GM12878 (cell line): ENCODE data around the gene SAPCD2. TPM values are rescaled to one million over a fixed set of nuclear protein-coding genes. Genes with fewer than 3 reads are reported as not detected.

Experiments used
- CBX5 ChIP-seq: sonication (generic); IDR thresholded peaks from 2 replicates; pipeline ENCODE4 v1.6.1; 2016; ENCODE audit warnings: low read depth, moderate library complexity, mild to moderate bottlenecking, inconsistent platforms
- EP300 ChIP-seq, 2 experiments: fragments of 150-350 bp in 1 of 2; IDR thresholded peaks; 2 replicates each; pipeline ENCODE4 v1.6.1; 2011 to 2012; ENCODE audit warnings: low read depth in 2 of 2, low read length in 2 of 2, borderline replicate concordance in 1 of 2, improper control_type of control experiment in 1 of 2, inconsistent platforms in 1 of 2; ENCODE audit not compliant: control insufficient read depth in 1 of 2
- KDM1A ChIP-seq: fragments of 200-600 bp; sonication (generic); IDR thresholded peaks from 2 replicates; pipeline ENCODE4 v1.6.1; 2016; ENCODE audit warnings: borderline replicate concordance
- KLF5 ChIP-seq: fragments of 450-650 bp; IDR thresholded peaks from 2 replicates; pipeline ENCODE4 v1.6.1; 2014; ENCODE audit warnings: mild to moderate bottlenecking; ENCODE audit not compliant: partially characterized antibody
- MTA3 ChIP-seq: IDR thresholded peaks from 2 replicates; pipeline ENCODE4 v1.6.1; 2012; ENCODE audit warnings: low read length, inconsistent platforms, borderline replicate concordance
- PML ChIP-seq: IDR thresholded peaks from 2 replicates; pipeline ENCODE4 v1.6.1; 2012; ENCODE audit warnings: low read length, inconsistent platforms
- RAD21 ChIP-seq: IDR thresholded peaks from 2 replicates; pipeline ENCODE4 v1.6.1; 2011; ENCODE audit warnings: mild to moderate bottlenecking, low read depth, low read length, moderate library complexity; ENCODE audit not compliant: insufficient read depth
- SMARCA5 ChIP-seq: fragments of 450-650 bp; IDR thresholded peaks from 2 replicates; pipeline ENCODE4 v1.6.1; 2017; ENCODE audit warnings: mild to moderate bottlenecking
- SREBF2 ChIP-seq: IDR thresholded peaks from 2 replicates; pipeline ENCODE4 v1.6.1; 2012; ENCODE audit warnings: mild to moderate bottlenecking, low read length
- SUZ12 ChIP-seq: fragments of 200-600 bp; sonication (generic); IDR thresholded peaks from one replicate; pipeline ENCODE4 v1.6.1; 2018; ENCODE audit warnings: antibody characterized with exemption, mild to moderate bottlenecking; ENCODE audit not compliant: unreplicated experiment
- polyA plus RNA-seq, 11 experiments: library from polyadenylated mRNA; depleted of rRNA in 4 of 11; unstranded in 6 of 11; stranded (reverse) in 5 of 11; fragments of >200 nt; fragmentation: Nextera tagmentation in 4 of 11; fragmentation: Illumina TruSeq in 1 of 11; extraction: Ambion mirVana in 4 of 11; extraction: Trizol in 1 of 11; gene quantifications; 1 replicate in 1 of 11; 2 replicates in 10 of 11; pipeline versions ENCODE4 v1.2.1 to v1.2.3, GENCODE V29; 2011 to 2016; ENCODE audit warnings: inconsistent platforms in 2 of 11, missing spikeins in 2 of 11, low read depth in 1 of 11
- total RNA-seq, 4 experiments: library from RNA; depleted of rRNA in 3 of 4; stranded (reverse); fragments of >200 nt in 3 of 4; fragmentation: Illumina TruSeq in 1 of 4; extraction: Trizol in 1 of 4; gene quantifications; 2 replicates each; pipeline versions ENCODE4 v1.2.1 to v1.2.3, GENCODE V29; 2013 to 2021
- TF ChIP-seq, protein P1 (sequence below): fragments of 450-650 bp; IDR thresholded peaks from 2 replicates; pipeline ENCODE4 v1.6.1; 2017; ENCODE audit warnings: borderline replicate concordance
- TF ChIP-seq, protein P2 (sequence below): fragments of 450-650 bp; IDR thresholded peaks from 2 replicates; pipeline ENCODE4 v1.6.1; 2016; ENCODE audit warnings: mild to moderate bottlenecking
- TF ChIP-seq, protein P3 (sequence below): IDR thresholded peaks from 2 replicates; pipeline ENCODE4 v1.6.1; 2012; ENCODE audit warnings: improper control_type of control experiment, low read depth, low read length; ENCODE audit not compliant: insufficient replicate concordance
- TF ChIP-seq, protein P4 (sequence below): fragments of 150-350 bp; IDR thresholded peaks from 2 replicates; pipeline ENCODE4 v1.6.1; 2014; ENCODE audit warnings: mild to moderate bottlenecking, low read depth, low read length
- TF ChIP-seq, protein P5 (sequence below): IDR thresholded peaks from 2 replicates; pipeline ENCODE4 v1.6.1; 2011; ENCODE audit warnings: mild to moderate bottlenecking, low read depth, low read length, moderate library complexity; ENCODE audit not compliant: insufficient replicate concordance

SAPCD2 gene
- total and polyA plus RNA-seq, 10 of the 15 experiments (the other 5 are each of a cell fraction or from before 2014, with no cell fraction given) = 1.6 to 35.2 (median 7.2) TPM

DNA sequence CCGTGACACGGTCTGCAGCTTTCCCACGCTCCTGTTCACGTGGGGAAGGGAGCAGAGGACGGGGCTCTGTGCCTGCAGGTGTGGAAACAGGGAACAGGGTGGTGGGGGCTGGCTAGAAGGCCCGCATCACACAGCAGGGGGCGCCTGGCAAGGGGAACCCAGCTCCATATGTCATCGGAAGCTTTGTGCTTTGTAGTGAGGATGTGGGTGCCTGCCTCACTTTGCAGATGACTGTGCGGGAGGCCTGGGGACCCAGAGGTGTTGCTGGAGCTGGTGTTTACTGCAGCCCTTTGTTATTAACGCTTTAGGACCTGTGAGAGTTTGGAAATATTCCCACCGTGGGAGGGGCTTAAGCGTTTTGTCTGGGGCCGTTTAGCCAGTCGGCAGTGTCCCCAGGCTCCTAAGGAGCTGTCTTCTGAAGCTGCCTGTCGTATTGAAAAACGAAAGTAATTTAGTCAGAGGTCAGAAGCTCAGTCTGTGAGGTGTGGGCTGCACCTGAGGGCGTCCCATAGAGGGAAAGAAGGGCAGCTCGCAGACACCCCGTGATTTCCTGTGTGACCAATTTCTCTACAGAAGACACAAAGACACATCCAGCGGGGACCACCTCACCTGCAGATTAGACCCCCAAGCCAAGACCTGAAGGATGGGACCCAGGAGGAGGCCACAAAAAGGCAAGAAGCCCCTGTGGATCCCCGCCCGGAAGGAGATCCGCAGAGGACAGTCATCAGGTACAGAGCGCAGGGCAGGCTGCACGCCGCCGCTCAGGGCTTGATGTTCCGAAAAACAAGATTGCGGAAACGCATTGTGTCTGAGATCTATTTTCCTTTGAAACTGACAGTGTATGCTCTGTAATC lies 25.5 kb upstream of the SAPCD2 start (continued):
- TF ChIP-seq, protein P1, sequence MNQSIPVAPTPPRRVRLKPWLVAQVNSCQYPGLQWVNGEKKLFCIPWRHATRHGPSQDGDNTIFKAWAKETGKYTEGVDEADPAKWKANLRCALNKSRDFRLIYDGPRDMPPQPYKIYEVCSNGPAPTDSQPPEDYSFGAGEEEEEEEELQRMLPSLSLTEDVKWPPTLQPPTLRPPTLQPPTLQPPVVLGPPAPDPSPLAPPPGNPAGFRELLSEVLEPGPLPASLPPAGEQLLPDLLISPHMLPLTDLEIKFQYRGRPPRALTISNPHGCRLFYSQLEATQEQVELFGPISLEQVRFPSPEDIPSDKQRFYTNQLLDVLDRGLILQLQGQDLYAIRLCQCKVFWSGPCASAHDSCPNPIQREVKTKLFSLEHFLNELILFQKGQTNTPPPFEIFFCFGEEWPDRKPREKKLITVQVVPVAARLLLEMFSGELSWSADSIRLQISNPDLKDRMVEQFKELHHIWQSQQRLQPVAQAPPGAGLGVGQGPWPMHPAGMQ = no peak
- TF ChIP-seq, protein P2, sequence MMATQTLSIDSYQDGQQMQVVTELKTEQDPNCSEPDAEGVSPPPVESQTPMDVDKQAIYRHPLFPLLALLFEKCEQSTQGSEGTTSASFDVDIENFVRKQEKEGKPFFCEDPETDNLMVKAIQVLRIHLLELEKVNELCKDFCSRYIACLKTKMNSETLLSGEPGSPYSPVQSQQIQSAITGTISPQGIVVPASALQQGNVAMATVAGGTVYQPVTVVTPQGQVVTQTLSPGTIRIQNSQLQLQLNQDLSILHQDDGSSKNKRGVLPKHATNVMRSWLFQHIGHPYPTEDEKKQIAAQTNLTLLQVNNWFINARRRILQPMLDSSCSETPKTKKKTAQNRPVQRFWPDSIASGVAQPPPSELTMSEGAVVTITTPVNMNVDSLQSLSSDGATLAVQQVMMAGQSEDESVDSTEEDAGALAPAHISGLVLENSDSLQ = peak; percentile 24; the same call in 1 of the 2 replicates
- TF ChIP-seq SUZ12 (no peak), SMARCA5 (peak; percentile 76), KLF5 (peak; percentile 49), MTA3 (0 out of 2 replicates have a peak, but pooled peaks have one; percentile 54), PML (no peak), EP300 (IDR thresholded peaks at IDR 0.05; ENCODE audit: borderline replicate concordance in 1 of 2, control insufficient read depth in 1 of 2, low read depth in 2 of 2, low read length in 2 of 2) (peak in 1 of 2 experiments; percentile 52; a peak in 2 of 4 replicates), SREBF2 (no peak), RAD21 (no peak), CBX5 (no peak), KDM1A (no peak)
- TF ChIP-seq, protein P3, sequence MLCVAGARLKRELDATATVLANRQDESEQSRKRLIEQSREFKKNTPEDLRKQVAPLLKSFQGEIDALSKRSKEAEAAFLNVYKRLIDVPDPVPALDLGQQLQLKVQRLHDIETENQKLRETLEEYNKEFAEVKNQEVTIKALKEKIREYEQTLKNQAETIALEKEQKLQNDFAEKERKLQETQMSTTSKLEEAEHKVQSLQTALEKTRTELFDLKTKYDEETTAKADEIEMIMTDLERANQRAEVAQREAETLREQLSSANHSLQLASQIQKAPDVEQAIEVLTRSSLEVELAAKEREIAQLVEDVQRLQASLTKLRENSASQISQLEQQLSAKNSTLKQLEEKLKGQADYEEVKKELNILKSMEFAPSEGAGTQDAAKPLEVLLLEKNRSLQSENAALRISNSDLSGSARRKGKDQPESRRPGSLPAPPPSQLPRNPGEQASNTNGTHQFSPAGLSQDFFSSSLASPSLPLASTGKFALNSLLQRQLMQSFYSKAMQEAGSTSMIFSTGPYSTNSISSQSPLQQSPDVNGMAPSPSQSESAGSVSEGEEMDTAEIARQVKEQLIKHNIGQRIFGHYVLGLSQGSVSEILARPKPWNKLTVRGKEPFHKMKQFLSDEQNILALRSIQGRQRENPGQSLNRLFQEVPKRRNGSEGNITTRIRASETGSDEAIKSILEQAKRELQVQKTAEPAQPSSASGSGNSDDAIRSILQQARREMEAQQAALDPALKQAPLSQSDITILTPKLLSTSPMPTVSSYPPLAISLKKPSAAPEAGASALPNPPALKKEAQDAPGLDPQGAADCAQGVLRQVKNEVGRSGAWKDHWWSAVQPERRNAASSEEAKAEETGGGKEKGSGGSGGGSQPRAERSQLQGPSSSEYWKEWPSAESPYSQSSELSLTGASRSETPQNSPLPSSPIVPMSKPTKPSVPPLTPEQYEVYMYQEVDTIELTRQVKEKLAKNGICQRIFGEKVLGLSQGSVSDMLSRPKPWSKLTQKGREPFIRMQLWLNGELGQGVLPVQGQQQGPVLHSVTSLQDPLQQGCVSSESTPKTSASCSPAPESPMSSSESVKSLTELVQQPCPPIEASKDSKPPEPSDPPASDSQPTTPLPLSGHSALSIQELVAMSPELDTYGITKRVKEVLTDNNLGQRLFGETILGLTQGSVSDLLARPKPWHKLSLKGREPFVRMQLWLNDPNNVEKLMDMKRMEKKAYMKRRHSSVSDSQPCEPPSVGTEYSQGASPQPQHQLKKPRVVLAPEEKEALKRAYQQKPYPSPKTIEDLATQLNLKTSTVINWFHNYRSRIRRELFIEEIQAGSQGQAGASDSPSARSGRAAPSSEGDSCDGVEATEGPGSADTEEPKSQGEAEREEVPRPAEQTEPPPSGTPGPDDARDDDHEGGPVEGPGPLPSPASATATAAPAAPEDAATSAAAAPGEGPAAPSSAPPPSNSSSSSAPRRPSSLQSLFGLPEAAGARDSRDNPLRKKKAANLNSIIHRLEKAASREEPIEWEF = no peak
- TF ChIP-seq, protein P4, sequence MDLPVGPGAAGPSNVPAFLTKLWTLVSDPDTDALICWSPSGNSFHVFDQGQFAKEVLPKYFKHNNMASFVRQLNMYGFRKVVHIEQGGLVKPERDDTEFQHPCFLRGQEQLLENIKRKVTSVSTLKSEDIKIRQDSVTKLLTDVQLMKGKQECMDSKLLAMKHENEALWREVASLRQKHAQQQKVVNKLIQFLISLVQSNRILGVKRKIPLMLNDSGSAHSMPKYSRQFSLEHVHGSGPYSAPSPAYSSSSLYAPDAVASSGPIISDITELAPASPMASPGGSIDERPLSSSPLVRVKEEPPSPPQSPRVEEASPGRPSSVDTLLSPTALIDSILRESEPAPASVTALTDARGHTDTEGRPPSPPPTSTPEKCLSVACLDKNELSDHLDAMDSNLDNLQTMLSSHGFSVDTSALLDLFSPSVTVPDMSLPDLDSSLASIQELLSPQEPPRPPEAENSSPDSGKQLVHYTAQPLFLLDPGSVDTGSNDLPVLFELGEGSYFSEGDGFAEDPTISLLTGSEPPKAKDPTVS = no peak
- TF ChIP-seq, protein P5, sequence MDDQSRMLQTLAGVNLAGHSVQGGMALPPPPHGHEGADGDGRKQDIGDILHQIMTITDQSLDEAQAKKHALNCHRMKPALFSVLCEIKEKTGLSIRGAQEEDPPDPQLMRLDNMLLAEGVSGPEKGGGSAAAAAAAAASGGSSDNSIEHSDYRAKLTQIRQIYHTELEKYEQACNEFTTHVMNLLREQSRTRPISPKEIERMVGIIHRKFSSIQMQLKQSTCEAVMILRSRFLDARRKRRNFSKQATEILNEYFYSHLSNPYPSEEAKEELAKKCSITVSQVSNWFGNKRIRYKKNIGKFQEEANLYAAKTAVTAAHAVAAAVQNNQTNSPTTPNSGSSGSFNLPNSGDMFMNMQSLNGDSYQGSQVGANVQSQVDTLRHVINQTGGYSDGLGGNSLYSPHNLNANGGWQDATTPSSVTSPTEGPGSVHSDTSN = no peak
